Right lobe of liver (tissue), 6 donors: ENCODE results near the gene MUC5B. TPM values are rescaled to one million over a fixed set of nuclear protein-coding genes. Genes with fewer than 3 reads are reported as not detected.

Experiments used
- ATAC-seq, 4 donors: fragments of 200-7000 bp; cut with Tn5 transposase; one replicate each; pipeline ENCODE4 v1.9.1; 2020; ENCODE audit warnings: mild to moderate bottlenecking in 4 of 4, moderate library complexity in 4 of 4
- DNase-seq, 3 donors: peaks; one replicate each; pipeline ENCODE4 v3.0.0-alpha.2; 2020
- H3K27ac ChIP-seq, 3 donors: fragments of 200-600 bp; one replicate each; pipeline ENCODE4 v1.8.0; 2022
- H3K27me3 ChIP-seq, 2 donors: fragments of 200-600 bp; one replicate each; pipeline ENCODE4 v1.8.0; 2022
- H3K36me3 ChIP-seq, 4 donors: fragments of 200-600 bp; sonication (generic) in 1 of 4; one replicate each; pipeline versions ENCODE4 v1.5.1 to v1.8.0; 2017 to 2022; ENCODE audit warnings: control low read depth in 1 of 4
- H3K4me1 ChIP-seq, 4 donors: fragments of 200-600 bp; sonication (generic) in 1 of 4; one replicate each; pipeline versions ENCODE4 v1.5.1 to v1.8.0; 2017 to 2022; ENCODE audit warnings: control low read depth in 1 of 4
- H3K4me3 ChIP-seq, 3 donors: fragments of 200-600 bp; one replicate each; pipeline ENCODE4 v1.8.0; 2022
- H3K9me3 ChIP-seq, 4 donors: fragments of 200-600 bp; sonication (generic) in 1 of 4; one replicate each; pipeline versions ENCODE4 v1.5.1 to v1.8.0; 2017 to 2022; ENCODE audit warnings: control low read depth in 1 of 4
- CTCF ChIP-seq, 4 donors: fragments of 200-600 bp in 3 of 4; fragments of 450-650 bp in 1 of 4; IDR thresholded peaks; one replicate each; pipeline versions ENCODE4 v1.5.1 to v1.8.0; 2016 to 2022; ENCODE audit warnings: antibody characterized with exemption in 4 of 4, mild to moderate bottlenecking in 2 of 4
- POLR2A ChIP-seq: fragments of 450-650 bp; IDR thresholded peaks from one replicate; pipeline ENCODE4 v1.6.1; 2017; ENCODE audit warnings: antibody characterized with exemption, mild to moderate bottlenecking
- WGBS: methylation state at CpG from one replicate; pipeline ENCODE4 v1.1.6; 2018; ENCODE audit warnings: low coverage, low lambda C conversion rate; ENCODE audit not compliant: insufficient coverage; ENCODE audit errors: missing lambda C conversion rate; 5-methylcytosine and 5-hydroxymethylcytosine counted together
- intact Hi-C, 2 donors: fragments of 100-400 bp; cut with DNase I; formaldehyde crosslinking; loops; one replicate each; pipeline versions ENCODE4 v1.11.2 to v1.14.1; 2022
- total RNA-seq, 6 experiments: library from RNA; depleted of rRNA in 2 of 6; stranded (reverse); fragments of >200 nt in 2 of 6; fragmentation: NEBNext Ultra II Directional in 3 of 6; extraction: Animal tissue kit (Norgen Biotek cat#: 25700) in 3 of 6; gene quantifications; one replicate each; pipeline versions ENCODE4 v1.1.0 to v1.2.4, GENCODE V29; 2016 to 2023
- donor health status: DM: no; HTN: yes; CAD: no.
- donor health status: DM: no; HTN: no; CAD: no.
- donor health status: DM: no; HTN: no; CAD: no.
- donor health status: DM: no; HTN: yes; CAD: no.
- donor health status: DM: no; HTN: yes; CAD: no.

Gene MUC5B
- total RNA-seq, 6 experiments from 2014 or later = 0.06 to 3.7 (median 0.78) TPM

GRCh38 chr11:1271406-1271805, 48.5 kb downstream of the MUC5B start:
- Histone ChIP-seq H3K27me3 (no peaks in the 10 kb centered on the region), H3K27ac (no peak overlapping the region), H3K9me3 (no peaks in the 10 kb centered on the region), H3K4me3 (no peak overlapping the region), H3K4me1 (no peaks in the 10 kb centered on the region), H3K36me3 (peaks cover 0 to 9% (median 0%) of the 10 kb centered on the region in 4 donors)
- WGBS = 80% methylated on average over 9 of the region's 9 CpGs
- TF ChIP-seq POLR2A = no peak
- TF ChIP-seq CTCF (IDR thresholded peaks at IDR 0.05) = no peak
- no peak for ATAC-seq
- intact Hi-C loops = no loop called here
- no peak for DNase-seq

DNA sequence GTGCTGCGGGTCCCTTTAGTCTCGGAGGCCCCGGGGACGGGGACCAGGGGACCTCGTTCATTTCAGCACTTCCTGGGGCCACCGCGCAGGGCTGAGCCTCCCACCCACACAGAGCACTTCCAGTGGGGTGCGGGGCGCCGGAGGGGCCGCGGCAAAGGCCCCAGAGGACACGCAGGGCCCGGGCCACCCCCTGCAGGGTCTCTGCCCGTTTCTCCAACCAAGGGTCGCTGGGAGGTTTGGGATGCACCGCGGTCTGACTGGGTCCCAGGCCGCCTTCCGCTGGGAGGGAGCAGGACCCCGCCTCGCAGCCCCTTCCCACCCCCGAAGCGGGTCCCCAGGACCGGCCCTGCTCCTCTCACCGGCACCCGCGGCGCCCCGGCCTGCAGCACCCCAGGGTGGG, 49.1 kb downstream of the MUC5B start:
- DNase-seq (peak in 1 of 3 donors; percentile 46), ATAC-seq (no peak)
- no peaks in the 10 kb centered on the region for H3K9me3 ChIP-seq
- no peak overlapping the region for H3K27ac ChIP-seq
- no peak overlapping the region for H3K4me3 ChIP-seq
- WGBS = 80% methylated on average over 4 of the region's 30 CpGs
- TF ChIP-seq CTCF (IDR thresholded peaks at IDR 0.05) (no peak), POLR2A (no peak)
- no peaks in the 10 kb centered on the region for H3K4me1 ChIP-seq
- peaks cover 0 to 14% (median 0%) of the 10 kb centered on the region in 4 donors for H3K36me3 ChIP-seq
- H3K27me3 ChIP-seq = no peaks in the 10 kb centered on the region
- intact Hi-C loops = no loop called here

DNA sequence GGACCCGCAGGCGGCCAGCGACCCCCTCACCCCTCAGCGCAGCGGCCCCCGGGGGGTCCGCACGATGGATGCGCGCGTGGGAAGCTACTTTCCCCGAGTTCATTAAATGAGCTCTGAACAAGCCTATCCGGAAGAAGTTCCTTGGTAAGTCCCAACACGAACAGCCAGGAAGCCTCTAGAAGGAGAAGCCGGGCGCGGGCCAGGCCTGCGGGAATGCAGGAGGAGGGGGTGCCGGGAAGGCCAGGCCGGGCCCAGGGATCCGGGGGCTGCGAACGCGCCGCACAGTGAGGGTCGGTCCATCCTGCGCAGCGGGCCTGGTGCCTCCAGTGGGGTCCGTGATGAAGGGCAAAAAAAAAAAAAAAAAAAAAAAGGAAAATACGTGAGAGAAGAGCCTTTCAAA, 49.7 kb downstream of the MUC5B start:
- TF ChIP-seq CTCF (IDR thresholded peaks at IDR 0.05) = no peak
- TF ChIP-seq POLR2A = no peak
- intact Hi-C loops = no loop called here
- 92% methylated on average over 27 of the region's 30 CpGs for WGBS
- Histone ChIP-seq H3K27me3 (no peaks in the 10 kb centered on the region), H3K4me3 (no peak overlapping the region), H3K9me3 (no peaks in the 10 kb centered on the region), H3K27ac (no peak overlapping the region), H3K36me3 (peaks cover 0 to 20% (median 0%) of the 10 kb centered on the region in 4 donors), H3K4me1 (no peaks in the 10 kb centered on the region)
- DNase-seq (peak in 1 of 3 donors; percentile 39), ATAC-seq (no peak)

- TF ChIP-seq CTCF (IDR thresholded peaks at IDR 0.05) (no peak), POLR2A (no peak)
- H3K4me1 ChIP-seq = no peaks in the 10 kb centered on the region
- 93% methylated on average over 2 of the region's 14 CpGs for WGBS
- no peaks in the 10 kb centered on the region for H3K27me3 ChIP-seq
- no peak overlapping the region for H3K27ac ChIP-seq
- no peak for ATAC-seq
- no peaks in the 10 kb centered on the region for H3K9me3 ChIP-seq
- H3K4me3 ChIP-seq = no peak overlapping the region
- intact Hi-C loops = no loop called here
- DNase-seq = peak in 1 of 3 donors; percentile 48
- H3K36me3 ChIP-seq = peaks cover 0 to 25% (median 0%) of the 10 kb centered on the region in 4 donors
These were observed 51.6 kb downstream of the MUC5B start for GRCh38 chr11:1274501-1274900.

DNA sequence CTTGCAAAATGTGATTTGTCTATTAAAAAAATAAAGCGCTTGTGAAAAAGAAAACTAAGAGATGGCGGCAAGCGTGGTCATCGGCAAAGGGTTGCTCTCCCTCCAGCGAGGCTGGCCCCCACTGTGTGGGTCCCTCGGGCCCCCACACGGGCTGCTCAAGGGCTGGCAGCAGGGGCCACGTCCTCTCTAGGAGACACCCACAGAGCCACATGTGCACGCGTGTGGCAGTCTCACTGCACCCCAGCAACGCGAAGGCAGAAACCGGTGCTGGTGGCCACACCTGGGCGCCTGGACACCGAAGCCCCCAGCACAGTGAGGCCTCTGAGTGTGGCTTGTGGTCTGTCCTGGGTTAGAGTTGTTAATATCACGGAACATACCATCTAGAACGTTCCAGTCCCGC, 52.2 kb downstream of the MUC5B start:
- TF ChIP-seq POLR2A = no peak
- no peak for TF ChIP-seq CTCF (IDR thresholded peaks at IDR 0.05)
- H3K36me3 ChIP-seq = peaks cover 0 to 30% (median 2%) of the 10 kb centered on the region in 4 donors
- no peak overlapping the region for H3K27ac ChIP-seq
- intact Hi-C loops = no loop called here
- no peaks in the 10 kb centered on the region for H3K27me3 ChIP-seq
- WGBS = 85% methylated on average over 7 of the region's 18 CpGs
- no peaks in the 10 kb centered on the region for H3K4me1 ChIP-seq
- DNase-seq (peak in 1 of 3 donors; percentile 32), ATAC-seq (no peak)
- no peak overlapping the region for H3K4me3 ChIP-seq
- H3K9me3 ChIP-seq = no peaks in the 10 kb centered on the region
